DOHH2 (cell line): ENCODE results near the gene LSM7.
A peak's percentile ranks its signal among the peaks of the same experiment; 100 is the strongest.

Source experiments
- H3F3A ChIP-seq: fragments of 200-600 bp; sonication (generic), shearing (Covaris generic); 2 replicates; pipeline ENCODE4 v1.6.0; 2016; ENCODE audit warnings: antibody characterized with exemption, mild to moderate bottlenecking; ENCODE audit not compliant: control insufficient read depth, insufficient read depth
- H3K27ac ChIP-seq: fragments of 200-600 bp; sonication (generic); 2 replicates; pipeline ENCODE4 v1.5.1; 2014; ENCODE audit warnings: low read depth, mild to moderate bottlenecking, low read length, moderate library complexity
- H3K27me3 ChIP-seq: fragments of 200-600 bp; sonication (generic); 2 replicates; pipeline ENCODE4 v1.6.1; 2014; ENCODE audit warnings: mild to moderate bottlenecking, low read length, mixed read lengths; ENCODE audit not compliant: control insufficient read depth
- H3K36me3 ChIP-seq: fragments of 200-600 bp; sonication (generic); 2 replicates; pipeline ENCODE4 v1.6.1; 2014; ENCODE audit warnings: mild to moderate bottlenecking, low read length, moderate library complexity, mixed read lengths; ENCODE audit not compliant: control insufficient read depth
- H3K4me1 ChIP-seq: fragments of 200-600 bp; sonication (generic); 2 replicates; pipeline ENCODE4 v1.6.1; 2014; ENCODE audit warnings: mild to moderate bottlenecking, low read length, mixed read lengths; ENCODE audit not compliant: control insufficient read depth
- H3K4me2 ChIP-seq: fragments of 200-600 bp; sonication (generic); 2 replicates; pipeline ENCODE4 v1.6.0; 2014; ENCODE audit warnings: mild to moderate bottlenecking, low read length, moderate library complexity
- H3K4me3 ChIP-seq: fragments of 200-600 bp; sonication (generic); 2 replicates; pipeline ENCODE4 v1.5.1; 2014; ENCODE audit warnings: mild to moderate bottlenecking, low read length, mixed read lengths
- H3K79me2 ChIP-seq: fragments of 200-600 bp; sonication (generic); 2 replicates; pipeline ENCODE4 v1.6.1; 2014; ENCODE audit warnings: mild to moderate bottlenecking, low read length, mixed read lengths; ENCODE audit not compliant: control insufficient read depth
- H3K9me2 ChIP-seq: fragments of 200-600 bp; sonication (generic); replicated peaks from 2 replicates; pipeline ENCODE4 v1.6.1; 2014; ENCODE audit warnings: mild to moderate bottlenecking, low read length, mixed read lengths; ENCODE audit not compliant: control insufficient read depth
- H3K9me3 ChIP-seq: fragments of 200-600 bp; sonication (generic); 2 replicates; pipeline ENCODE4 v1.6.1; 2014; ENCODE audit warnings: antibody characterized with exemption, low read length, mixed read lengths; ENCODE audit not compliant: control insufficient read depth, insufficient read depth
- H4K20me1 ChIP-seq: fragments of 200-600 bp; sonication (generic); 2 replicates; pipeline ENCODE4 v1.6.0; 2014; ENCODE audit warnings: low read depth, mild to moderate bottlenecking, antibody characterized with exemption, low read length, moderate library complexity; ENCODE audit not compliant: control insufficient read depth, insufficient read depth
- CTCF ChIP-seq: fragments of 200-600 bp; sonication (generic); IDR thresholded peaks from one replicate; pipeline ENCODE4 v1.5.1; 2014; ENCODE audit warnings: antibody characterized with exemption, mild to moderate bottlenecking, low read depth, low read length; ENCODE audit not compliant: poor library complexity, severe bottlenecking
- EZH2phosphoT487 ChIP-seq: fragments of 200-600 bp; sonication (generic); IDR thresholded peaks from 2 replicates; pipeline ENCODE4 v1.6.1; 2017; ENCODE audit warnings: borderline replicate concordance, mild to moderate bottlenecking, antibody characterized with exemption, low read length, moderate library complexity, mixed read lengths

The LSM7 gene

GRCh38 chr19:2320049-2320448 is 8.3 kb downstream of the LSM7 start:
- H3K36me3 ChIP-seq = peaks cover 34% of the 10 kb centered on the region
- no peak overlapping the region for H3K4me2 ChIP-seq
- peaks cover 50% of the 10 kb centered on the region for H3K4me1 ChIP-seq
- no peaks in the 10 kb centered on the region for H3K9me2 ChIP-seq
- TF ChIP-seq EZH2phosphoT487 = no peak
- no peak for TF ChIP-seq CTCF
- H3K27ac ChIP-seq = no peak overlapping the region
- H3F3A ChIP-seq = 0 out of 2 replicates have a peak, but pooled peaks cover 3% of the 10 kb centered on the region
- H3K9me3 ChIP-seq = peaks cover 7% of the 10 kb centered on the region
- H3K4me3 ChIP-seq = no peak overlapping the region
- H4K20me1 ChIP-seq = no peaks in the 10 kb centered on the region
- no peaks in the 10 kb centered on the region for H3K27me3 ChIP-seq
- H3K79me2 ChIP-seq = peaks cover 12% of the 10 kb centered on the region

GRCh38 chr19:2319551-2319950 is 8.8 kb downstream of the LSM7 start:
- H3K4me2 ChIP-seq = peak overlapping the region; percentile 52; the same call in 1 of the 2 replicates
- no peaks in the 10 kb centered on the region for H3K27me3 ChIP-seq
- H3K36me3 ChIP-seq = peaks cover 29% of the 10 kb centered on the region
- no peaks in the 10 kb centered on the region for H4K20me1 ChIP-seq
- peaks cover 45% of the 10 kb centered on the region for H3K4me1 ChIP-seq
- peaks cover 12% of the 10 kb centered on the region for H3K9me3 ChIP-seq
- H3F3A ChIP-seq = 0 out of 2 replicates have a peak, but pooled peaks cover 3% of the 10 kb centered on the region
- TF ChIP-seq CTCF = no peak
- TF ChIP-seq EZH2phosphoT487 = no peak
- H3K4me3 ChIP-seq = no peak overlapping the region
- no peak overlapping the region for H3K27ac ChIP-seq
- peaks cover 7% of the 10 kb centered on the region for H3K79me2 ChIP-seq
- H3K9me2 ChIP-seq = no peaks in the 10 kb centered on the region

GRCh38 chr19:2318923-2319322 is 9.5 kb downstream of the LSM7 start:
- H3F3A ChIP-seq = 0 out of 2 replicates have a peak, but pooled peaks cover 3% of the 10 kb centered on the region
- TF ChIP-seq EZH2phosphoT487 (no peak), CTCF (no peak)
- peaks cover 23% of the 10 kb centered on the region for H3K36me3 ChIP-seq
- H3K9me3 ChIP-seq = peaks cover 16% of the 10 kb centered on the region
- peaks cover 39% of the 10 kb centered on the region for H3K4me1 ChIP-seq
- no peaks in the 10 kb centered on the region for H3K9me2 ChIP-seq
- H3K4me2 ChIP-seq = peak overlapping the region; percentile 52
- no peaks in the 10 kb centered on the region for H3K27me3 ChIP-seq
- peak overlapping the region; percentile 38 for H3K27ac ChIP-seq
- peaks cover under 1% of the 10 kb centered on the region for H3K79me2 ChIP-seq
- no peaks in the 10 kb centered on the region for H4K20me1 ChIP-seq
- H3K4me3 ChIP-seq = peak overlapping the region; percentile 32; the same call in 1 of the 2 replicates
